ENCODE results near the gene TUSC2. TPM values are rescaled to one million over a fixed set of nuclear protein-coding genes. Genes with fewer than 3 reads are reported as not detected.
A peak's percentile ranks its signal among the peaks of the same experiment; 100 is the strongest.

The TUSC2 gene
- total RNA-seq, 1 experiment from 2014 or later, result 33.5 TPM

DNA sequence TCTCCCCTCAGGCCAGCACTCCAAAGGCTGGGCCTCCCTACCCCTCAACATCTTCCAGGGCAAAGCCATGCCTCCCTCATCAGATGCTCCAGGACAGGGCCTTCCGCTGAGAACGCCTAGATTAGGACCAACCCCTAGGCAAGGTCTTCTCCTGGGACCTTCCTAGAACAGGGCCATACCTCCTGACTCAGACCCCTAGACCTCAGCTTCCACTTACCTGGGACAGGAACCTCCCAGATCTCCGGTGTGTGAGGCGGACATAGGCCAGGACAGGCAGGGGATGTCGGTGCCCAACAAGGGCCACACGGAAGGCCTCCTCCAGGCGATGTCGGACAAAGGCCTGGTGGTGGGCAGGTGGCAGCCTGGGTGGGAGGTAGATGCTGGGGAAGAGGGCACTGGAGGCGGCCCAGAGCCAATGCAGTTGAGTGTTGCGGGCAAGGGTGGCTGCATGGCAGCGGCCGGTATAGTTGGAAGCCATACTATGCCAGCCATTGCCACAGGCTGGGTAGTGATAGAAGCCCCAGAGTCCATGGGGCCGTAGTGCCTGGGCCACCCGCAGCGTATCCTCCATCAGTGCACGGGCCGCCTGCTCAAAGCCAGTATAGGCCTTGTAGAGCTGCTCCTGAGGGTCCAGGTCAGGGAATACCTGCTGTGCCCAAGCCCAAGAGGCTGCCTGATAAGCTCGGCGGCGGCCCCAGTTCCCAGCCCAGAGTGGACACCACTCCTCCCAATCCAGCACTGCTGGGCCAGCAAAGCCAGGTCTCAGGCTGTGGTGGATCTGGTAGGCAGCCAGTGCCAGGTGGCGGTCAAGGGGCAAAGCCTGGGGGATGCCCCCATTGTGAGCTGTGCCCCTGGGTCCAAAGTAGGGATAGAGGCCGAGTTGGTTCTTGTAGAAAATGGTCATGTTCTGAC is 33.3 kb downstream of the TUSC2 start:
- TF ChIP-seq CTCF (conservative IDR thresholded peaks at IDR 0.05), result no peak
- Histone ChIP-seq H4K20me1 (ENCODE audit: control insufficient read depth, insufficient read depth, insufficient read length) (no peaks in the 10 kb centered on the region), H3K23me2 (ENCODE audit: insufficient read length, low read depth, low read length, poor library complexity, severe bottlenecking) (peaks cover 11% of the 10 kb centered on the region), H2BK5ac (ENCODE audit: insufficient read length, low read length) (no peak overlapping the region), H2BK120ac (ENCODE audit: low read depth, low read length, poor library complexity, severe bottlenecking) (no peak overlapping the region), H3K4me2 (ENCODE audit: insufficient read depth, insufficient read length, low read length) (no peak overlapping the region), H2AK5ac (ENCODE audit: insufficient read length, low read length) (no peak overlapping the region), H4K8ac (replicated peaks; ENCODE audit: insufficient read length, low read depth, low read length) (no peak overlapping the region), H2AFZ (ENCODE audit: low read length) (no peak overlapping the region), H3K18ac (ENCODE audit: insufficient read length, low read depth, low read length) (no peak overlapping the region), H3K79me1 (ENCODE audit: insufficient read depth, low read depth, low read length, poor library complexity, severe bottlenecking) (no peaks in the 10 kb centered on the region), H3K9me3 (ENCODE audit: control insufficient read depth, low read depth, low read length) (no peaks in the 10 kb centered on the region), H3K14ac (ENCODE audit: insufficient read depth, low read length) (no peak overlapping the region), H3K4ac (ENCODE audit: low read depth, low read length) (no peak overlapping the region), H3T11ph (ENCODE audit: low read length) (no peak overlapping the region), H3K23ac (ENCODE audit: insufficient read length, low read depth, low read length) (no peak overlapping the region), H3K27me3 (ENCODE audit: insufficient read depth, low read length) (no peaks in the 10 kb centered on the region), H4K91ac (ENCODE audit: insufficient read length, low read depth, low read length) (no peak overlapping the region), H3K4me1 (ENCODE audit: insufficient read depth, low read length) (no peaks in the 10 kb centered on the region), H4K5ac (ENCODE audit: insufficient read length, low read depth, low read length) (no peak overlapping the region), H3K9ac (ENCODE audit: extremely low read depth, insufficient read length, low read length) (no peak overlapping the region), H2BK15ac (ENCODE audit: low read depth, low read length) (no peak overlapping the region), H2BK12ac (ENCODE audit: insufficient read length, low read depth, low read length) (no peak overlapping the region), H3K56ac (ENCODE audit: insufficient read length, low read depth, low read length) (no peak overlapping the region), H3K79me2 (ENCODE audit: insufficient read depth, low read length) (peaks cover 3% of the 10 kb centered on the region; the same call in 1 of the 2 replicates), H3K27ac (ENCODE audit: insufficient read length, low read depth, low read length) (no peak overlapping the region), H2BK20ac (ENCODE audit: low read depth, low read length, poor library complexity, severe bottlenecking) (no peak overlapping the region)
- no peaks in the 10 kb centered on the region; a peak in 1 of 5 replicates for H3K9me3 Mint-ChIP-seq
- H3K4me3 Mint-ChIP-seq, result no peak overlapping the region; a peak in 1 of 5 replicates
- H3K27me3 Mint-ChIP-seq (ENCODE audit: low read depth), result no peaks in the 10 kb centered on the region
- WGBS (ENCODE audit: extremely low coverage, insufficient read length, low lambda C conversion rate), result no CpG with 5 or more reads among the region's 22 CpGs
- H3K27ac Mint-ChIP-seq, result peak overlapping the region in 1 of 3 experiments; percentile 82; a peak in 2 of 7 replicates
- peaks cover 16 to 18% of the 10 kb centered on the region in 2 experiments for H3K4me1 Mint-ChIP-seq
- DNase-seq, result no peak
- peaks cover 9 to 21% (median 13%) of the 10 kb centered on the region in 3 experiments; a peak in 6 of 7 replicates for H3K36me3 Mint-ChIP-seq (ENCODE audit: insufficient read depth in 1 of 3, low read depth in 3 of 3)

Measured in H9 (cell line).